ENCODE results near the gene PIH1D2. TPM values are rescaled to one million over a fixed set of nuclear protein-coding genes. Genes with fewer than 3 reads are reported as not detected.
"Not testable (repeated sequence)": the region's sequence is repeated elsewhere in the genome, so short reads cannot be mapped to it uniquely, and the experiment has no call there.

Gene PIH1D2
- total RNA-seq, 4 donors from 2014 or later, result 0.29 to 5.5 (median 1.6) TPM

GRCh38 chr11:112057170-112057569 lies 16.6 kb downstream of the PIH1D2 start:
- no peaks in the 10 kb centered on the region for H3K9me3 ChIP-seq
- no peak for DNase-seq
- no peak overlapping the region for H3K4me3 ChIP-seq
- H3K27me3 ChIP-seq, result no peaks in the 10 kb centered on the region
- intact Hi-C loops (cut with DNase I; ENCODE audit: low total_unique reads), result no loop called here
- no peaks in the 10 kb centered on the region for H3K4me1 ChIP-seq
- TF ChIP-seq POLR2A (IDR thresholded peaks at IDR 0.05) (no peak), CTCF (IDR thresholded peaks at IDR 0.05) (no peak)
- H3K36me3 ChIP-seq, result no peaks in the 10 kb centered on the region
- no peak overlapping the region for H3K27ac ChIP-seq

GRCh38 chr11:112051768-112052167 lies 22.0 kb downstream of the PIH1D2 start:
- Histone ChIP-seq H3K4me1 (no peaks in the 10 kb centered on the region), H3K36me3 (no peaks in the 10 kb centered on the region)

GRCh38 chr11:112050721-112051120 lies 23.1 kb downstream of the PIH1D2 start:
- no peak overlapping the region for H3K4me3 ChIP-seq
- no peaks in the 10 kb centered on the region for H3K36me3 ChIP-seq
- no peaks in the 10 kb centered on the region for H3K9me3 ChIP-seq
- no peaks in the 10 kb centered on the region for H3K27me3 ChIP-seq
- no peak for DNase-seq
- no peak for TF ChIP-seq POLR2A (IDR thresholded peaks at IDR 0.05)
- intact Hi-C loops (cut with DNase I; ENCODE audit: low total_unique reads), result no loop called here
- no peak overlapping the region for H3K27ac ChIP-seq
- H3K4me1 ChIP-seq, result no peaks in the 10 kb centered on the region

More at GRCh38 chr11:112051768-112052167, 22.0 kb downstream of the PIH1D2 start:
- TF ChIP-seq CTCF (IDR thresholded peaks at IDR 0.05) (no peak), POLR2A (IDR thresholded peaks at IDR 0.05) (no peak)
- Histone ChIP-seq H3K27me3 (no peaks in the 10 kb centered on the region), H3K4me3 (no peak overlapping the region), H3K27ac (no peak overlapping the region), H3K9me3 (no peaks in the 10 kb centered on the region)
- DNase-seq, result no peak
- intact Hi-C loops (cut with DNase I; ENCODE audit: low total_unique reads), result no loop called here

GRCh38 chr11:112049777-112050176 lies 24.0 kb downstream of the PIH1D2 start:
- H3K36me3 ChIP-seq, result no peaks in the 10 kb centered on the region
- no peak overlapping the region for H3K27ac ChIP-seq
- DNase-seq, result no peak
- TF ChIP-seq CTCF (IDR thresholded peaks at IDR 0.05) (no peak), POLR2A (IDR thresholded peaks at IDR 0.05) (no peak)
- H3K9me3 ChIP-seq, result no peaks in the 10 kb centered on the region
- H3K4me1 ChIP-seq, result no peaks in the 10 kb centered on the region
- intact Hi-C loops (cut with DNase I; ENCODE audit: low total_unique reads), result no loop called here
- H3K27me3 ChIP-seq, result no peaks in the 10 kb centered on the region
- H3K4me3 ChIP-seq, result no peak overlapping the region

GRCh38 chr11:112048256-112048655 lies 25.6 kb downstream of the PIH1D2 start:
- intact Hi-C loops (cut with DNase I; ENCODE audit: low total_unique reads); H3K27me3 ChIP-seq; H3K27ac ChIP-seq; H3K4me3 ChIP-seq; H3K36me3 ChIP-seq; H3K9me3 ChIP-seq; H3K4me1 ChIP-seq; DNase-seq: not testable (repeated sequence)

- intact Hi-C loops (cut with DNase I; ENCODE audit: low total_unique reads); H3K36me3 ChIP-seq; H3K4me1 ChIP-seq: not testable (repeated sequence)
Measured at GRCh38 chr11:112046647-112047046, 27.2 kb downstream of the PIH1D2 start.

GRCh38 chr11:112044961-112045360 lies 28.9 kb downstream of the PIH1D2 start:
- H3K36me3 ChIP-seq, result no peaks in the 10 kb centered on the region
- no peak overlapping the region for H3K4me3 ChIP-seq
- H3K4me1 ChIP-seq, result no peaks in the 10 kb centered on the region
- TF ChIP-seq POLR2A (IDR thresholded peaks at IDR 0.05) (no peak), CTCF (IDR thresholded peaks at IDR 0.05) (no peak)
- H3K27me3 ChIP-seq, result no peaks in the 10 kb centered on the region
- DNase-seq, result no peak
- H3K9me3 ChIP-seq, result no peaks in the 10 kb centered on the region
- no peak overlapping the region for H3K27ac ChIP-seq
- intact Hi-C loops (cut with DNase I; ENCODE audit: low total_unique reads), result no loop called here

More at GRCh38 chr11:112046647-112047046, 27.2 kb downstream of the PIH1D2 start:
- H3K27ac ChIP-seq, H3K9me3 ChIP-seq, H3K27me3 ChIP-seq, DNase-seq, H3K4me3 ChIP-seq: not testable (repeated sequence)

Measured in uterus (tissue), 4 donors.